GM21576 (cell line): ENCODE data around the gene LOC101059915.
"Not testable (repeated sequence)": the region's sequence is repeated elsewhere in the genome, so short reads cannot be mapped to it uniquely, and the experiment has no call there.

Experiments
- ATAC-seq: cut with Tn5 transposase; IDR thresholded peaks from one replicate; pipeline ENCODE4 v1.9.1; 2021; ENCODE audit warnings: mild to moderate bottlenecking, moderate library complexity; ENCODE audit not compliant: unreplicated experiment

The LOC101059915 gene

DNA sequence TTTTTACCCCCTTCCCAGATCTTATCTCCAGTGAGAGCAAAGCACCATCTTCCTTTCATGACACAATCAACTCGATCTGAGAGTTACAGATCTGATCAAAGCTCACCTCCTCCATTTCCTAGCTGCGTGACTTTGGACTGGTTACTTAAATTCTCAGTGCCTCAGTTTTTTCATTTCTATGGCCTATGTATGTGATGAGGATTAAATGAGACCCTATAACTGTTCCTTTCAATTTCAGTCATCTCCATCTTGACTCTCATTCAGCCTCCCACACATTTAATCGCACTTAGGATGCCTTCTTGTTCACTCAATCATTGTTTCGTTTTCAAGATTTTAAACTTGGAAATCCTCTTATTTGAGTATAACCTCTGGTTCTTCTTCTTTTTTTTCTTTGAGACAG lies 28.9 kb upstream of the LOC101059915 start:
- no peak for ATAC-seq

DNA sequence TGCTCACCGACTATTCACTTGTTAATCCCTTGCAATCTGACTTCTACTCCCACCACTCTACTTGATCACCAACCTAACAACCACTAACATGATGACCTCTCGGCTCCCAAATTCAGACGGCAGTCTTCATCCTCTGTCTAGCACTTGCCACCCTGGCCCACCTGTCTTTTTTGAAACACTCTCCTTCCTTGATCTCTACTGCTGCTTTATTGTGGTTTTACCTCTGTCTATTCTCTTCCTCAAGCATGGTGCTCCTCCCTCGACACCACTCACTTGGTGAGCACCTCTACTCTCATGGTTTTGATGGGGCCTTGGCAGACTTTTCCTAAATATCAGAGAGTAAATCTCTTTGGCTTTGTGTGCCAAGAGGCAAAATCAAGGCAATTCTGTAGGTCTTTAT lies 27.3 kb upstream of the LOC101059915 start:
- ATAC-seq: no peak

DNA sequence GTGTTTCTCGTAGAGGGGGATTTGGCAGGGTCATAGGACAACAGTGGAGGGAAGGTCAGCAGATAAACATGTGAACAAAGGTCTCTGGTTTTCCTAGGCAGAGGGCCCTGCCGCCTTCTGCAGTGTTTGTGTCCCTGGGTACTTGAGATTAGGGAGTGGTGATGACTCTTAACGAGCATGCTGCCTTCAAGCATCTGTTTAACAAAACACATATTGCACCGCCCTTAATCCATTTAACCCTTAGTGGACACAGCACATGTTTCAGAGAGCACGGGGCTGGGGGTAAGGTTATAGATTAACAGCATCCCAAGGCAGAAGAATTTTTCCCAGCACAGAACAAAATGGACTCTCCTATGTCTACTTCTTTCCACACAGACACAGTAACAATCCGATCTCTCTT lies 22.9 kb upstream of the LOC101059915 start:
- ATAC-seq: not testable (repeated sequence)

DNA sequence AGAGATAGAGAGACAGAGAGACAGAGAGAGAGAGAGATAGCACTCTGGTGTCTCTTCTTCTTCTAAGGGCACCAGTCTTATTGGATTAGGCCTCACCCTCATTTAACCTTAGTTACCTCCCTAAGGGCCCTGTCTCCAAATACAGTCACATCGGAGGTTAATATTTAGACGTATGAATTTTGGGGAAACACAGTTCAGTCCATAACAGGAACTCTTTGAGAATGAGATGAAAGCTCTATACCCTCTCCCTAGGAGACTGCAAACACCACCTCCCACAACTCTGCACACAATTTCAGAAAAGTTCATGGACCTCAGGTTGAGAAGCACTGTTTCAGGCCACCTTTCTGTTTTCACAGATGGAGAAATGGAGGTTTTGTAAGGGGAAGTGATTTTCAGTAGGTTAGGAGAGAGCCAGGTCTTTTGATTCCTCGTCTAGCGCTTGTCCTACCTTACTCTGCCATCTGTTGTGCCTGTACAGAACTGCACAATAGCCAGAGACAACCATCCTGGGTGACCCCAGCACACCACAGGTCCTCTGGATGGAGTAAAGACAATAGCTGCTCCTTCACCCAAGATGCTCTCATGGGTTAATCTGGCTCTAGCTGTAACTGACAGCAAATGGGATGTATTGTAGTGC lies 16.9 kb upstream of the LOC101059915 start:
- ATAC-seq: peak; percentile 90

DNA sequence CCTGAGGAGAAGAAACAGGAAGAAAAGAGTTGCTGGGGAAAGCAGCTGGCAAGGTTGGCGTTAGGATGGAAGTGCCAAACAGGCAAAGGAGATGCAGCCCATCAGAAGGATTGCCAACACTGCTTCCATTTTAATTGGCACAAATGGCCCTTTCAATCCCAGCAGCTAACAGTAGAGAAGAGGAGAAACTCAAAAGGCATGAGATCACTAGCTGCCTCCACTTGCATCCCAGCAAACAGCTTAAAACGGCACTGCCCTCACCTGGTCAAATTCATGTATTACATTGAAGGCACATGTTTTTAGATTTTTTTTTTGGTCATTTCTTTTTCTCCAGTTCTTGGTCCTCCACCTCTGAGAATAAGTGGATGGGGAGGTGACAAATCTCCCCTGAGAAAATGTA lies 14.9 kb upstream of the LOC101059915 start:
- no peak for ATAC-seq

DNA sequence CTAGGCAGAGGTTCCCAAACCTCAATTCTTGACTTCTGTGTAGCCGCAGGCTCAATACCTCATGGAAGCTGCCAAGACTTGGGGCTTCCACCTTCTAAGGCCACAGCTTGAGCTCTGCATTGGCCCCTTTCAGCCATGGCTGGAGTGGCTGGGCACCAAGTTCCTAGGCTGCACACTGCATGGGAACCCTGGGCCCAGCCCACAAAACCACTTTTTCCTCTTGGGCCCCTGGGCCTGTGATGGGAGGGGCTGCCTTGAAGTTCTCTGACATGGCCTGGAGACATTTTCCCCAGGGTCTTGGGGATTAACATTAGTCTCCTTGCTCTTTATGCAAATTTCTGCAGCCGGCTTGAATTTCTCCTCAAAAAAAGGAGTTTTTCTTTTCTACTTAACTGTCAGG lies 14.0 kb upstream of the LOC101059915 start:
- no peak for ATAC-seq

DNA sequence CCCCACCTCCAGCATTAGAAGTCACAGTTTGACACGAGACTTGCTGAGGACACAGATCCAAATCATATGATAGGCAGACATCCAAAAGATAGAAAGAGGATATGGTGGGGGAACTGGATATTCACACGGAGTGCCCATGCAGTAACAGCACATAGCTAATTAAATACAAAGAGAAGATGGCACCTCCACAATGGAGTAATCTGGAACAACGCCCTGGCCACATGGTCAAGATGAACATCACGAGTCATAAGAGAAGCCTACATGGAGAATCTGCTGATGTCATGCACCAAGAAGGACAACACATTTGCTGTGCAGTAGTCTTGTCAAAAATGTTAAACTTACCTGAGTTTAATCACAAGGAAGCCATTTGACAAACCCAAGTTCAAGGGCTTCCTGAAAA lies 10.1 kb upstream of the LOC101059915 start:
- ATAC-seq: no peak

DNA sequence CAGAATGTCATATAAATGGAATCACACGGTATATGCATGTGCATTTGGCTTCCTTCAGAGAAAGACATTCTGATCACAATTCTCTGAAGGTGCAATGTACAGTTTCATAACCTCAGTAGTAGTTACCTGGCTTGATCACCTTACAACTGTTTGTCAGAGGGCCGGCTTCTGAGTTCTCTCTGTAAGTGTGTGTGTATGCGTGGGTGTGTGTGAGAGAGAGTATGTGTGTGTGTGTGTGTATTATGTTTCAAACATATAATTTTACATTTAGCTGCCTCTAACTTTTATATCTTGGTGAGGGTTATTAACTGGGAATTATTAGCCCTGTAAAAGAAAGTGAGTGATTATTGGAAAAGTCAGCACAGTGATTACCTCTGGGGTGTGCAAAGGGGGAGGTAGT lies 8.0 kb upstream of the LOC101059915 start:
- no peak for ATAC-seq

DNA sequence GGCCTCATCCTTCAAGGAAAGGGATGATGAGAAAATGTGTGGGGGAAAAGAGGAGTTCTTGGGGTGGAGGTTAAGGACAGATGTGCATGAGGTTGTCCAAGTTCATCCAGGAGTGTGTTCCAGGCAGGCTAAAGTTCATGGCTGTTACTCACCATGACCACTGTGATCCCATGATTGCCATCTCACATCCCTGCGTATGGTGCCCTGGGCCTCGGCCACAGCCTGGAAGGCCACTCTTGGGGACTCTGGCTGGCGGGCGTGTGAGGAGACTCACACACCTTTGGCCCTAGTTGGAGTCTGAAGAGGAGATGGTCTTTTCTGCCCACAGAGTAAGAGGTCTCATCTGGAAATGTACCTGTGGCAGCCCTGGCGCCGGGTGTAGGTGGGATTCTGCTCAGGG lies 7.4 kb upstream of the LOC101059915 start:
- no peak for ATAC-seq

DNA sequence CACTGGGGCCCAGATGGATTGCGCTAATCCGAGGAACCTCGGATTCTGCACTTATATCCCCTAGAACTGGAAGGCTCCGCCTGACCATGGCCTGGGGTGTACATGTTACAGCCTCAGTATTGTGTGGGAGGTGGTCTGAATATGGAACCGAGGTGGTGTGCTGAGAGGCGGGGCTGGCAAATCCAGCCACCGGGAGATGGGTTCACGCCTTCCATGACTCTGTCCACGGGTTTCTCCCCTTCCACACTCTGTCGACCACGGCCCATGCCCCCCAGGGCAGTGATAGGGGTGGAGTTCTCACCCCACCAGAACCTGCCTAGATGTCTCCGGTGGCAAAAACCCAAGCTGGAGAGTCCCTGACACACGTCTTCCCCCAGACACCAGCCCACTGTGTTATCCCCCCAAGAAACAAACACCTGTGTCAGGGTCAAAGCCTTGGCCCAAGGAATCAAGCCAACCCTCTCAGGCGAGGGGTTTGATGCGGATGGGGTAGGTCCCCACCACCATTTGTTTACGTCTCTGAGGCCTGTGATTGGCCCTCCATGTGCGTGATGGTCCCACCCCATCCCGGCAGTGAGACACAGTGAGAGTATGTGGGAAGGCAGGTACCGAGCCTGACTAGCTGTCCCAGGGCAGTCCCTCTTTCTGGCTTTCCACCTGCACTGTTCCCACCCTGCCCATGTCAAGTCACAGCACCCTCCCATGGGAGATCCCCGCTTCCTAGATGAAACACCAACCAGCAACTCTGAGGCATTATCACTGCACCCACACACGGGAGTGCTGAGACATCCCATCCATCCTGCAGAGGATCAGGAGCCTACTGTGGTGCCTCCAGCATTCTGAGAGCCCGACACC lies 6.6 kb upstream of the LOC101059915 start:
- no peak for ATAC-seq

DNA sequence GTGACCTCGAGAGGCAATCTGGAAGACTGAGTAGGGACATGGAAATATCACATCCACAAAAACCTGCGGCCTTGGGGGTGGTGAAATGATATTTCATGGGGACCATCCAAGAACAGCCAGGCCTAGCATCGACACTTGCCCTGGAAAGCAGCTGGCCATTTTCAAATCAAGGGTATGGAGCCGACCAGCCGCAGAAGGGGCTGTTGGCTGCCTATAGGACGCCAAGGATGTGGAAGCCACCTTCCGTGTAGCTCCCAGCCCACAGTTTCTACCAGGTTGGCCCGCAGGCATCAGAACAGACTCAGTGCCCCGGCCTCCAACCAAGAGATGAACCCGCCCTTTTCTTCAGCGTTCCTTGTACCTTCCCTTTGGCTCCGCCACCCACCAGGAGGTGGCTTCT lies 5.4 kb upstream of the LOC101059915 start:
- ATAC-seq: no peak

DNA sequence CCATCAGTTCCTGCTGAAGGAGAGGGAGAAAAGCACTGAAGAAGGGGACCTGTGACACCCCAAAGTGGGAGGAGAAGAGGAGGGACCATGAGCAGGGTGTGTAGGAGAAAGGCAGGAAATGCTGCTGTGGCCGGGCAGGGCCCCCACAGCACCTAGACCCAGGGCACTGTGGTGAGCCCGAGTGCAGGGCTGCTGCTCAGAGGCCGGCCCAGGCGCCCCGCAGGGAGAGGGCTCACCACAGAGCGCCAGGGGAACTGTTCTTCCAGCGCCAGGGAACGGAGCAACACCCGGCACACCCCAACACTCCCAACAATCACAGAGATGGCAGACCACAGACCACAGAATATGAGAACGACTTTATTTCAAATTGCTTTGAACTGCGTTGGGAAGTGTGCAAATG lies 4.7 kb upstream of the LOC101059915 start:
- ATAC-seq: not testable (repeated sequence)

DNA sequence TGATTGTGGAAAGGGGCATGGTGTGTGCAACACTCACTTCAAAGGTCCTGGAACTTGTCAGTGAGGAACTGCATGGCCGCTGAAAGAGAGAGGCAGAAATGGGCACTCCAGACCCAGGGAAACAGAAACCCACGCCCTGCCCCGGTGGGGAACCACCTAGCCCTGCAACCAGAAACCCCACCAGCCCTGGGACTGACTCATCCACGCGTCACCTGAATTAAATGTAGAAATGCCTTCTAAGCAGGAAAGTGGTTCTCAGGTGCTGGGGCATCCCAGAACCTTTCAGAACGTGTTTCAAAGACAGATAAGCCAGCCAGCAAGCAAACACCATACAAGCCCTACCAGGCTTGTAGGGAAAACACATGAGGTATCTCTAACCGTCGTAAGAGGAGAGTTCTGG lies 4.1 kb upstream of the LOC101059915 start:
- not testable (repeated sequence) for ATAC-seq

DNA sequence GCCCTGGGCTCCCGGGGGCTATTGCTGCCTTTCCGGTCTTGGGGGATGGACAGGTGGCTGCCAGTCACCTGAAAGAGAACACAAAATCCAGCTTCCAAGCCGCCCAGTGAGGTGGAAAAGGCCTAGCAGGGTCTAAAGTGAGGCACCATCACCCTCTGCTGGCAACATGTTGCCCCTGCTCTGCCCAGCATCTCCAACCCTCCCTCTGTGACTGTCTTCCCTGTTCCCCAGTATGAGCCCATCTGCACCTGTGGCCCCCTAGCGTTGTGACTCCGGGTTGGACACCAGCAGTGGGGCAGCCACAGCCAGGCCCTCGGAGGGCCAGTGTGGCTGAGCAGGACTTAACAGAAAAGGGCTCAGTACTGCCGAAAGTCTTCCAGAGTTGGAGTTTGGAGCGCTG lies 3.1 kb upstream of the LOC101059915 start:
- ATAC-seq: not testable (repeated sequence)

DNA sequence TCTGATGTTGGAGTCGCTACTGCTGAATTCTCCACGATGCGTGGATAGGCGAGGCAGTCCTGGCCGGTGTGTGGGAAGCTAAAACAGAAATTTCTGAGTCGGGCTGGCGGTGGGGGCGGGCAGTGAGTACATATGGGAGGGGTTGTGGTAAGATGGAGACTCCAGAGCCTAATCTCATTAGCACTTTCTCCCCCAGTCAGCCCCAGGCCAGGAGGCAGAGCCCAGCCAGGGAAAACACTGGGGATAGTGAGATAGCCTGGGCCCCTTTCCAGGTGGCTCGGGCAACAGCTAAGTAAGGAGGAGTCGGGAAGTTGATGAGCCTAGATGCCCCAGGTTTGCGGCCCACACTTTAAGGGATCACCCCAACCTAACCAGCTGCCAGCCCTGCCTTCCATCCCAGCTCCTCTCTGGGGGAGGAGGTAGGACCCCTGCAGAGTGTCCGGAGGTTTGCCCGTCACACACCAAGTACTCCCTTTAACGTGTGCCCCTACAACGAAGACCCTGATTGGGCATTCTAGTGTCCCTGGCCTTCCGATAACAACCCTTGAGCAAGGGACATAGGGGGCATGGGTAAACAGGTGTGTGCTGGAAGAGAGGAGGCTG lies 2.4 kb upstream of the LOC101059915 start:
- no peak for ATAC-seq

DNA sequence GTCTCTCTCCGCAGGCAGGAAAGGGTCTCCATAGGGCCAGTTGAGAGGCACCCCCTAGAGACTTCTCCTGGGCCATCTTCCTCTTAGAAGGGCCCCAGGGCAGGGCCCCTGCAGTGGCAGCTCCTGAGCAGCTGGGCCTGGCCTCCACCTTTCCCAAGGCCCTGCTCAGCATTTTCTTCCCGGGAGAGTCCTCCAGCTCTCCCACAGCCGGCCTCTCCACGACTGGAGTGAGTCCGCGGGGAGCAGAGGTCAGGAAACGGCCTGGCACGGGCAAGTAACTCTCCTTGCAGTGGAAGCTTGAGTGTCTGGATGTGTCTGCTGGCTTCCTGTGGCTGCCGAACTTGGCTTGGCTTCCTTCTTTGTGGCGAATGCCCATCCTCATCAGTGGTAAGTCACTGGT lies 1.6 kb upstream of the LOC101059915 start:
- no peak for ATAC-seq

DNA sequence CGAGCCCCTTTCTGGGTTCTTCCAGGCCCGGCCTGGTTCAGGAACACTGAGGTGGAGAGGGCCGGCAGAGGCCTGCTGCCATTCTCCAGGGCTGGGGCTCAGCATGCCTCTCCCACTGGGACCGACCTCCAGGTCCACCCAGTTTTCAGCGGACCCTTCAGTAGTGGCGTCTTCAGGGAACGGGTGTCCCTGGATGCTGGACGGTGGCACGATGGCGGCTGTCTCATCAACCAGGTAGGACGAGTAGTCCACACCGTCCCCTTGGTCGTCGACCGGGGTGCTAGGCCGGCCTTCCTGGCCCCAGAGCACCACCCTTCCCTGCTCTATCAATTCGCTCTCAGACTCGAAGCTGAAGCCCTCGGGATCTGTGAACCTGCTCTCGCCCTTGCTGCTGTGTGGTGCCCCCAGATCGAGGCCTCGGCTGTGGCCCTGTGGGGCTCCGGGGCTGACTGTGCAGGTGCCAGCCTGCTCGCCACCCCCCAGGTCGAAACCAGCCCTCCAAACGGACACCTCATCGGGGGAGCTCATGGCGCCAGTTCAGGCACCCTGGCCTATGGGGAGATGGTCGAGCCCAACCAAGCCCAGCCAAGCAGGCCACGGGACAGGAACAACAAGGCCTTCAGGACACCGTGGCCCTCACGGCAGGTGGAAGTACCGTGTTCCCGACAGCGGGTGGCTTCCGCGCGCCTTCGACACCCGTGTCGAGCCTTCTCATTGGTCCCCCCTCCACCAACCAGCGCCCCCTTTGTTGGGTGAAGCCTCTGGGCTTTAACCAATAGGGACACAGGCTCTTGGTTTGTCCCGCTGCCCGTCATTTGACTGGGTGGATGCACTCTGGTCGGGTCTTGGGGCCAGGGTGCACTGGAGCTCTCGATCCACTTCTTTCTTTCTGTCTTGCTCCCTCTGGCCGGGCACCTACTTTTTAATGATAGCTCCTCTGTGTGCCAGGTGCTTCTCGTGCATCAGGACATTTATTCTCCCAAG lies 814 bp upstream of the LOC101059915 start:
- ATAC-seq: no peak

DNA sequence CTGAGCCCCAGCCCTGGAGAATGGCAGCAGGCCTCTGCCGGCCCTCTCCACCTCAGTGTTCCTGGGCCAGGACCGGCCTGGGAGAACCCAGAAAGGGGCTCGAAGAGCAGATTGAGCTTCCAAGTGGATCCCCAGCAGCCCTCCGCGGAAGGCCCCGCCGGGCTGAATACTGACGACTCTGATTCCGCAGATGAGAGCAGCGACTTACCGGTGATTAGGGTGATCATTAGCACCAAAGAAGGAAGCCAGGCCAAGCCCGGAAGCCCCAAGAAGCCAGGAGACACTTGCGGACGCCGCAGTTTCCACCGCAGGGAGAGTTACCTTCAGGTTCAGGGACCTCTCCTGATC lies 876 bp downstream of the LOC101059915 start:
- no peak for ATAC-seq

DNA sequence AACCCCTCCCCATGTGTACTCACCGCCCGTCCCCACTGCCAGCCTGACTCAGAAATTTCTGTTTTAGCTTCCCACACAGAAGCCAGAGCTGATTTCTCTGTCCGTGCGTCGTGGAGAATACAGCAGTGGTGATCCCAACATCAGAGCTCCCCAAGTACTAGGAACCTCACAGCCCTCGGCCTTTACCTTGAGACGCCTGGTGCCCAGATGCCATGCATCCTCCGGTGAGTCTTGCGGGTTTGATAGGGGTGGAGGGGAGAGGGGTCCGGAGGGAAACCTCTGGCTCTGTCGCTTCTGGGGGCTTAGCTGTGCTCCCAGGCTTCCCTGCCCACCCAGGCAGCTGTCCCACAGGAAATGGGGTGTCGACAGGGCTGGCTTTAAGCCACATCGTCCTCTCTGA lies 2.1 kb downstream of the LOC101059915 start:
- ATAC-seq: no peak

DNA sequence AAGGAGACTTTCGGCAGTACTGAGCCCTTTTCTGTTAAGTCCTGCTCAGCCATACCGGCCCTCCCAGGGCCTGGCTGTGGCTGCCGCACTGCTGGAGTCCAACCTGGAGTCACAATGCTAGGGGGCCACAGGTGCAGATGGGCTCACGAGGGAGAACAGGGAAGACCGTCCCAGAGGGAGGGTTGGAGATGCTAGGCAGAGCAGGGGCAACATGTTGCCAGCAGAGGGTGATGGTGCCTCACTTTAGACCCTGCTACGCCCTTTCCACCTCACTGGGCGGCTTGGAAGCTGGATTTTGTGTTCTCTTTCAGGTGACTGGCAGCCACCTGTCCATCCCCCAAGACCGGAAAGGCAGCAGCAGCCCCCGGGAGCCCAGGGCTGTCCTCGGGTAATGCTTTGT lies 2.6 kb downstream of the LOC101059915 start:
- ATAC-seq: not testable (repeated sequence)
